Psoas muscle (tissue), 8 donors: ENCODE measurements around the gene EFCAB5. TPM values are rescaled to one million over a fixed set of nuclear protein-coding genes. Genes with fewer than 3 reads are reported as not detected.
"Not testable (repeated sequence)": the region's sequence is repeated elsewhere in the genome, so short reads cannot be mapped to it uniquely, and the experiment has no call there.

Experiments used
- ATAC-seq, 4 donors: fragments of 200-7000 bp; cut with Tn5 transposase; one replicate each; pipeline ENCODE4 v1.9.1; 2020; ENCODE audit warnings: moderate library complexity in 3 of 4, mild to moderate bottlenecking in 2 of 4
- DNase-seq, 2 donors: peaks; one replicate each; pipeline ENCODE4 v3.0.0-alpha.2; 2020
- H3K27ac ChIP-seq: fragments of 200-600 bp; one replicate; pipeline ENCODE4 v1.8.0; 2022
- H3K27me3 ChIP-seq, 3 donors: fragments of 200-600 bp in 1 of 3; one replicate each; pipeline versions ENCODE4 v1.6.1 to v1.8.0; 2013 to 2022; ENCODE audit warnings: low read length in 2 of 3, mild to moderate bottlenecking in 2 of 3, moderate library complexity in 1 of 3; ENCODE audit not compliant: insufficient read depth in 3 of 3
- H3K36me3 ChIP-seq, 2 donors: fragments of 200-600 bp in 1 of 2; one replicate each; pipeline versions ENCODE4 v1.6.1 to v1.8.0; 2013 to 2022; ENCODE audit warnings: low read depth in 1 of 2, mild to moderate bottlenecking in 1 of 2, moderate library complexity in 1 of 2; ENCODE audit not compliant: insufficient read depth in 1 of 2
- H3K4me1 ChIP-seq: fragments of 200-600 bp; one replicate; pipeline ENCODE4 v1.8.0; 2022
- H3K4me3 ChIP-seq: fragments of 200-600 bp; one replicate; pipeline ENCODE4 v1.8.0; 2022; ENCODE audit warnings: mild to moderate bottlenecking
- H3K9me3 ChIP-seq: fragments of 200-600 bp; one replicate; pipeline ENCODE4 v1.8.0; 2022
- CTCF ChIP-seq: fragments of 200-600 bp; IDR thresholded peaks from one replicate; pipeline ENCODE4 v1.8.0; 2022; ENCODE audit warnings: antibody characterized with exemption
- WGBS, 3 donors: extraction: QIAGEN DNeasy Blood & Tissue Kit; methylation state at CpG; one replicate each; pipeline versions ENCODE4 v1.1.6 to v1.1.7; 2013; 5-methylcytosine and 5-hydroxymethylcytosine counted together
- intact Hi-C, 2 donors: fragments of 100-400 bp; cut with DNase I; formaldehyde crosslinking; loops; one replicate each; pipeline versions ENCODE4 v1.11.0 to v1.14.2; 2022
- polyA plus RNA-seq, 3 donors: library from polyadenylated mRNA; stranded (reverse); fragments of 200-250 nt; gene quantifications; one replicate each; pipeline ENCODE4 v1.2.3, GENCODE V29; 2013
- total RNA-seq, 4 donors: library from RNA; stranded (reverse); fragmentation: NEBNext Ultra II Directional in 2 of 4; extraction: Animal tissue kit (Norgen Biotek cat#: 25700) in 2 of 4; gene quantifications; one replicate each; pipeline versions ENCODE4 v1.2.1 to v1.2.4, GENCODE V29; 2021 to 2023
- donor health status: healthy with polysubstance abuse.
- donor health status: DM: no; HTN: no; CAD: no; lungs with moderate emphysema.
- donor health status: Bipolar disorder and iron deficiency.
- donor health status: healthy.
- donor health status: DM: yes; HTN: yes; CAD: no.
- donor health status: DM: no; HTN: no; CAD: no.
- donor health status: DM: no; HTN: no; CAD: no.
- donor health status: DM: yes; HTN: yes; CAD: no.

EFCAB5 gene
- total and polyA plus RNA-seq, 7 donors, result 0.10 to 0.67 (median 0.17) TPM; not detected in 4

DNA sequence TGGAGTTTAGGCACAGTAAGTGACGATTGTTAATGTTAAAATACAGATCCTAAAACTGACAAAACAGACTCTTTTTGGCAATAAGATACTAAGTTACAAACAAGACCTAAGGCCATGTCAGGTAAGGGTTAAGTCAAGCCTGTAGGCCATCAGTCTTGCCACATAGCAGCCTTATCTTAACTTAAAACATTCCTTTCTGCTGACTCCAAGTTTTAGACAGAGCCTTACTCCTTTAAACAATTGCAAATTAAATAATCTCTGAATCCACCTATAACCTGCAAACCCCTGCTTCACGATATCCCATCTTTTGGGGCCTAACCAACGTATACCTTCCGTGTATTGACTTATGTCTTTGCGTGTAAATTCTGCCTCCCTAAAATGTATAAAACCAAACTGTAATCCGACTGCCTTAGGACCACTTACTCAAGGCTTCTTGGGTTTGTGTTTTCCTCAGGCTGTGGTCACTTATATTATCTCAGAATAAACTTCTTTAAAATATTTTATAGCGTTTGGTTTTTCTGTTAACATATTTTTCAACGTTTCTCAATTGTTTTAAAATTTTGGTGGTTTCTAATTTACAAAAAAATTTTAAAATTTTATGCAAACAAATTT lies 64.4 kb downstream of the EFCAB5 start:
- no peaks in the 10 kb centered on the region for H3K27me3 ChIP-seq
- H3K4me3 ChIP-seq, result no peak overlapping the region
- intact Hi-C loops, result no loop called here
- no peaks in the 10 kb centered on the region for H3K4me1 ChIP-seq
- ATAC-seq (no peak), DNase-seq (no peak)
- H3K9me3 ChIP-seq, result no peaks in the 10 kb centered on the region
- no peaks in the 10 kb centered on the region for H3K36me3 ChIP-seq
- no peak for TF ChIP-seq CTCF
- no peak overlapping the region for H3K27ac ChIP-seq
- 78 to 83% (median 83%) methylated on average over 8 of the region's 8 CpGs for WGBS, 3 donors

DNA sequence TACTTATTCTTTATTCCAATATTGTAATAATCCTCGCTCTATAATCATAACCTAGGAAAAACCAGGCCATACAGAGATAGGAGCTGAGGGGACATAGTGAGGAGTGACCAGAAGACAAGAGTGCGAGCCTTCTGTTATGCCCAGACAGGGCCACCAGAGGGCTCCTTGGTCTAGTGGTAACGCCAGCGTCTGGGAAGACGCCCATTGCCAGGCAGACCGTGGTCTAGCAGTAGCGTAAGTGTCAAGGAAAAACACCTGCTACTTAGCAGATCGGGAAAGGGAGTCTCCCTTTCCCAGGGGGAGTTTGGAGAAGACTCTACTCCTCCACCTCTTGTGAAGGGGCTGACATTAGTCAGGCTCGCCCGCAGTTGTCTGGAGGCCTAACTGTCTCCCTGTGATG lies 70.5 kb downstream of the EFCAB5 start:
- H3K36me3 ChIP-seq, H3K27me3 ChIP-seq, ATAC-seq, H3K4me1 ChIP-seq, intact Hi-C loops, DNase-seq, H3K27ac ChIP-seq, H3K4me3 ChIP-seq, H3K9me3 ChIP-seq: not testable (repeated sequence)
- TF ChIP-seq CTCF, result peak; percentile 3
- 89 to 94% (median 91%) methylated on average over 9 of the region's 10 CpGs for WGBS, 3 donors

GRCh38 chr17:30021708-30022317 lies 80.4 kb downstream of the EFCAB5 start:
- Histone ChIP-seq H3K9me3 (no peaks in the 10 kb centered on the region), H3K27me3 (no peaks in the 10 kb centered on the region), H3K4me1 (no peaks in the 10 kb centered on the region), H3K36me3 (no peaks in the 10 kb centered on the region), H3K4me3 (no peak overlapping the region), H3K27ac (no peak overlapping the region)
- DNase-seq (no peak), ATAC-seq (peak in 2 of 4 donors; percentile 54 to 55)
- intact Hi-C loops, result loop anchor here in 1 of 2 donors (5.0 kb wide), 2 partner anchors 70 to 215 kb away; no protein-coding TSS in a partner anchor
- WGBS, 3 donors, result 28 to 31% (median 30%) methylated on average over 4 of the region's 4 CpGs
- peak; percentile 75 for TF ChIP-seq CTCF

DNA sequence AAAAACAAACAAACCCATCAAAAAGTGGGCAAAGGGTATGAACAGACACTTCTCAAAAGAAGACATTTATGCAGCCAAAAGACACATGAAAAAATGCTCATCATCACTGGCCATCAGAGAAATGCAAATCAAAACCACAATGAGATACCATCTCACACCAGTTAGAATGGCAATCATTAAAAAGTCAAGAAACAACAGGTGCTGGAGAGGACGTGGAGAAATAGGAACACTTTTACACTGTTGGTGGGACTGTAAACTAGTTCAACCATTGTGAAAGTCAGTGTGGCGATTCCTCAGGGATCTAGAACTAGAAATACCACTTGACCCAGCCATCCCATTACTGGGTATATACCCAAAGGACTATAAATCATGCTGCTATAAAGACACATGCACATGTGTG lies 83.9 kb downstream of the EFCAB5 start:
- H3K36me3 ChIP-seq, H3K27me3 ChIP-seq, H3K9me3 ChIP-seq, H3K27ac ChIP-seq, ATAC-seq, DNase-seq, H3K4me1 ChIP-seq, intact Hi-C loops, H3K4me3 ChIP-seq: not testable (repeated sequence)
- WGBS, 3 donors, result no CpG with 5 or more reads among the region's 2 CpGs

DNA sequence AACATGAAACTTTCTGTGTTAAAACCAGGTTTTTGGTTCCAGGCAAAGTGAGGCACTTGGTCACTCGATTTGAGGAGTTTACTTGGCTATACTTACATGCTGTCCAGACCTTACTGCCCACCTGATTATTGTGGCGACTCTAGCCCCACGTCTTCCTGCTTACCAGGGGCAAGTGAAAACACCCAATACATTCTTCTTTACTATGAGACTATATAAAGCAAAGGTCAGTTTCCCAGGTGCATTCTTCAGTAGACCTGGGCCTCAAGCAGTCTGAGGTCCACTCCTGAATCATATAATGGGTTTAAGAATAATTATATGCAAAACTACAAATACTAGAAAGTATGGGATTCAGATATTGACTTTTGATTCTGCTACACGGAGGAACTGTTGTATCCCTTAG lies 86.2 kb downstream of the EFCAB5 start:
- Histone ChIP-seq H3K4me3 (no peak overlapping the region), H3K27me3 (no peaks in the 10 kb centered on the region), H3K36me3 (no peaks in the 10 kb centered on the region), H3K4me1 (no peaks in the 10 kb centered on the region), H3K27ac (no peak overlapping the region), H3K9me3 (no peaks in the 10 kb centered on the region)
- ATAC-seq (no peak), DNase-seq (no peak)
- 63 to 70% (median 67%) methylated on average over 4 of the region's 4 CpGs for WGBS, 3 donors
- intact Hi-C loops, result no loop called here
- TF ChIP-seq CTCF, result no peak
